ENCODE measurements around the gene KIF9.

The KIF9 gene

GRCh38 chr3:47306022-47306421 is 23.4 kb upstream of the KIF9 start:
- DNase-seq, result no peak
- Histone ChIP-seq H3K27ac (no peak overlapping the region), H3K9me3 (no peaks in the 10 kb centered on the region), H3K4me1 (peaks cover 0 to 9% (median 0%) of the 10 kb centered on the region in 4 donors), H3K36me3 (peaks cover 5 to 21% (median 18%) of the 10 kb centered on the region in 3 donors), H3K4me3 (no peak overlapping the region), H3K27me3 (no peaks in the 10 kb centered on the region)
- intact Hi-C loops (cut with DNase I; ENCODE audit: low total_unique reads), result no loop called here
- TF ChIP-seq CTCF (IDR thresholded peaks at IDR 0.05), result no peak

GRCh38 chr3:47301456-47301855 is 18.9 kb upstream of the KIF9 start:
- no peak overlapping the region for H3K27ac ChIP-seq
- H3K4me1 ChIP-seq, result peaks cover 0 to 1% (median 0%) of the 10 kb centered on the region in 4 donors
- H3K36me3 ChIP-seq, result peaks cover 5 to 21% (median 18%) of the 10 kb centered on the region in 3 donors
- no peak for TF ChIP-seq CTCF (IDR thresholded peaks at IDR 0.05)
- no peak for DNase-seq
- no peak overlapping the region for H3K4me3 ChIP-seq
- no peaks in the 10 kb centered on the region for H3K27me3 ChIP-seq
- H3K9me3 ChIP-seq, result no peaks in the 10 kb centered on the region
- intact Hi-C loops (cut with DNase I; ENCODE audit: low total_unique reads), result no loop called here

- Histone ChIP-seq H3K36me3 (peaks cover 5 to 21% (median 18%) of the 10 kb centered on the region in 3 donors), H3K9me3 (no peaks in the 10 kb centered on the region), H3K4me3 (no peak overlapping the region), H3K4me1 (peaks cover 0 to 5% (median 0%) of the 10 kb centered on the region in 4 donors), H3K27me3 (no peaks in the 10 kb centered on the region), H3K27ac (no peak overlapping the region)
- no peak for DNase-seq
- no peak for TF ChIP-seq CTCF (IDR thresholded peaks at IDR 0.05)
- intact Hi-C loops (cut with DNase I; ENCODE audit: low total_unique reads), result no loop called here
Measured at GRCh38 chr3:47299381-47300318, 17.1 kb upstream of the KIF9 start.

GRCh38 chr3:47298439-47298838 is 15.8 kb upstream of the KIF9 start:
- Histone ChIP-seq H3K9me3 (no peaks in the 10 kb centered on the region), H3K36me3 (peaks cover 5 to 20% (median 18%) of the 10 kb centered on the region in 3 donors), H3K27me3 (no peaks in the 10 kb centered on the region), H3K4me3 (no peak overlapping the region), H3K27ac (no peak overlapping the region), H3K4me1 (peaks cover 0 to 5% (median 0%) of the 10 kb centered on the region in 4 donors)
- intact Hi-C loops (cut with DNase I; ENCODE audit: low total_unique reads), result no loop called here
- no peak for DNase-seq
- TF ChIP-seq CTCF (IDR thresholded peaks at IDR 0.05), result no peak

GRCh38 chr3:47296562-47297302 is 14.1 kb upstream of the KIF9 start:
- no peak for DNase-seq
- H3K27ac ChIP-seq, result no peak overlapping the region

More at GRCh38 chr3:47296562-47297302, 14.1 kb upstream of the KIF9 start:
- no peaks in the 10 kb centered on the region for H3K27me3 ChIP-seq
- no peaks in the 10 kb centered on the region for H3K9me3 ChIP-seq
- peaks cover 0 to 5% (median 0%) of the 10 kb centered on the region in 4 donors for H3K4me1 ChIP-seq
- peaks cover 0 to 4% (median 3%) of the 10 kb centered on the region in 3 donors for H3K36me3 ChIP-seq
- intact Hi-C loops (cut with DNase I; ENCODE audit: low total_unique reads), result no loop called here
- no peak for TF ChIP-seq CTCF (IDR thresholded peaks at IDR 0.05)
- H3K4me3 ChIP-seq, result no peak overlapping the region

Measured in tibial artery (tissue), 4 donors.